ENCODE data around the gene NISCH. TPM values are rescaled to one million over a fixed set of nuclear protein-coding genes. Genes with fewer than 3 reads are reported as not detected.

NISCH gene
- total RNA-seq, 3 donors from 2014 or later, result 67.7 to 119 (median 108) TPM

DNA sequence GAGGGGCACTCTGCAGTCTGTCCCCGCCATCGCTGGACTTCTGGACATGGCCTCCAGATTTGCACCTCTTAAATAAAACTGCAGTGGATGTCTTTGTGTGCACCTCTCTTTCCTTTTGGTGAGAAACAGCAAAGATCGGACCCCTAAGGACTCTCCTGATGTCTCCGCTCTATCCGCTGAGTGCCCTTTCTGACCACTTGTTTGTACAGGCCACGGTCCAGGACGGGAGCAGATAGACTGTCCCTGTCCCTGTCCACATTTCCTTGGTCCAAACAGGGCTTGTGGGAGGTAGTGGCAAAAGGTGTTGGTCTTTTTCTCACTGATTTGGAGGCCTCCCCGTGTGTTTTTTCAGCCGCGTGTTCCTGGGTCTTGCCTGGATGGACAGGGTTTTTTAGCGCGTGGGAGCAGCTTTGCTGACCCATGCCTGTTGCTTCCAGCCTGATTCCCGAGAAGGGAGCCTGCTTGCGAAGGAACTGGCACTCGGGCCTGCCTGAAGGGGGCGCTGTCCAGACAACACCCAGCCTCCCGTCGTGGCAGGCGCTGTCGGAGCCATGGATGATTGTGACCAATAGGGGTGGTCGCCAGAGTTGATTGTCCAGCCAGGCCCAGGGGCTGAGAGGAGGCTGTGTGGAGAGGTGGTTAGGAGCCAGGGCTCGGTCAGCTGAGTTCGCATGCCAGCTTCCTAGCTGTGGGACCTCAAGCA is 26.6 kb downstream of the NISCH start:
- intact Hi-C loops (cut with DNase I; ENCODE audit: low total_unique reads), result no loop called here
- Histone ChIP-seq H3K36me3 (peaks cover 27% of the 10 kb centered on the region), H3K4me3 (no peak overlapping the region), H3K27ac (peak overlapping the region in 1 of 2 donors; percentile 81), H3K4me1 (peaks cover 5 to 13% of the 10 kb centered on the region in 2 donors), H3K9me3 (no peaks in the 10 kb centered on the region), H3K27me3 (no peaks in the 10 kb centered on the region)
- TF ChIP-seq POLR2A (IDR thresholded peaks at IDR 0.05) (no peak), POLR2AphosphoS5 (IDR thresholded peaks at IDR 0.05) (no peak)
- TF ChIP-seq, protein P1, sequence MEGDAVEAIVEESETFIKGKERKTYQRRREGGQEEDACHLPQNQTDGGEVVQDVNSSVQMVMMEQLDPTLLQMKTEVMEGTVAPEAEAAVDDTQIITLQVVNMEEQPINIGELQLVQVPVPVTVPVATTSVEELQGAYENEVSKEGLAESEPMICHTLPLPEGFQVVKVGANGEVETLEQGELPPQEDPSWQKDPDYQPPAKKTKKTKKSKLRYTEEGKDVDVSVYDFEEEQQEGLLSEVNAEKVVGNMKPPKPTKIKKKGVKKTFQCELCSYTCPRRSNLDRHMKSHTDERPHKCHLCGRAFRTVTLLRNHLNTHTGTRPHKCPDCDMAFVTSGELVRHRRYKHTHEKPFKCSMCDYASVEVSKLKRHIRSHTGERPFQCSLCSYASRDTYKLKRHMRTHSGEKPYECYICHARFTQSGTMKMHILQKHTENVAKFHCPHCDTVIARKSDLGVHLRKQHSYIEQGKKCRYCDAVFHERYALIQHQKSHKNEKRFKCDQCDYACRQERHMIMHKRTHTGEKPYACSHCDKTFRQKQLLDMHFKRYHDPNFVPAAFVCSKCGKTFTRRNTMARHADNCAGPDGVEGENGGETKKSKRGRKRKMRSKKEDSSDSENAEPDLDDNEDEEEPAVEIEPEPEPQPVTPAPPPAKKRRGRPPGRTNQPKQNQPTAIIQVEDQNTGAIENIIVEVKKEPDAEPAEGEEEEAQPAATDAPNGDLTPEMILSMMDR (IDR thresholded peaks at IDR 0.05), result no peak
- DNase-seq (ENCODE audit: low spot score in 2 of 2), result no peak

DNA sequence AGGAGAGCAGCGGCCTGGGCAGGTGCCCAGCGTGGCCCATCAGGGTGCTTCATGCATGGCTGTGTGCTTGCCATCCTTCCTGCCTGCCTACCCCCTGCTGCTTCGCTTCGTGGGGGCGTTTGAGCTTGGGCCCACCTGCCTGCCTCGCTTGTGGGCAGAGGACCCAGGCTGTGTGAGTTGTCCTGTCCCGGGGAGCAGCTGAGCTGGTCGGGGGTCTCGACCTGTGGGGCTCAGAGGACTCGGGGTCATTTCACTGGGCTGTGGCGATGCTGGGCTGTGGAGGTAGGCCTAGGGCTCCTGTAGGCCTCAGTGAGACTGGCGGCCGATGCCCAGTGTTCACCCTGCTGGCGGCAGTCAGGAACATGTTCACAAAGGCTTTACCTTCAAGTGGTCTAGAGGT is 27.7 kb downstream of the NISCH start:
- Histone ChIP-seq H3K4me1 (peaks cover 5 to 13% of the 10 kb centered on the region in 2 donors), H3K27me3 (no peaks in the 10 kb centered on the region), H3K9me3 (no peaks in the 10 kb centered on the region), H3K27ac (peak overlapping the region; percentile 67 to 81), H3K4me3 (no peak overlapping the region), H3K36me3 (peaks cover 23% of the 10 kb centered on the region)
- DNase-seq (ENCODE audit: low spot score in 2 of 2), result no peak
- TF ChIP-seq, protein P1 (IDR thresholded peaks at IDR 0.05), result no peak
- TF ChIP-seq POLR2A (IDR thresholded peaks at IDR 0.05) (no peak), POLR2AphosphoS5 (IDR thresholded peaks at IDR 0.05) (no peak)
- intact Hi-C loops (cut with DNase I; ENCODE audit: low total_unique reads), result no loop called here

DNA sequence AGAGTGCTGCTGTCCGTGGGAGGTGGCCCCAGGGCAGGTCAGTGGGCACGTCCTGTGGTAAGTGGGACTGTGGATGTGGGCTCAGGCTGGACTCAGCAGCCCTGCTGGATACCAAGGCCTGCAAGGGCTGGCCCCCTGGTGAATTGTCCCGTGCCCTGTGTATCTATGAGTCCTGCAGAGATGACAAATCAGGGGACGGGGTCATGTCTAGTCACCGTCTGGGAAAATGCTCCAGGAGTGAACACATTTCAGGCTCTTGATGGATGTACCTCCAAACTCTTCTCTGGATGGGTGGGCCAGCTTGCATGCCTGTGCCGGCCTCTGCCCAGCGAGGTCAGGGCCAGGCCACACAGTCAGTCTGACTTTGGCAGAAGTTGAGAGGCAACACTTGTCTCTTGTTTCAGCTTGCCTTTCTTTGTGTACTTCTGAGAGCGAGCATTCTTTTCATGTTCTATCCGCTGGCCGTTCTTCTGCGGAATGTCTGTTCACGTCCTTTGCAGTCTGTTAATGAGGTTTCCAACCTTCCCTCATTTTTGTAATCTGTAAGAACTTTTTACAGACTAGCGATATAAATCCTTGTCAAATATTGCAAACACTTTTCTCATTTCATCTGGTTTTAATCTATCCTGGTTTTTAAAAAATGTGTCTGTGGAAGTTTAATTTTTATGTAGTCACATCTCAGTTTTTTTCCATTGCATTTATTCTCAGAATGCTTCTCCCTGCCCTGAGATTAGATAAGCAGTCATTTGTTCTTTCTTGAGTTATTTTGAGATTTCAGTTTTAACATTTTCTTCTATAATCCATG is 28.4 kb downstream of the NISCH start:
- Histone ChIP-seq H3K9me3 (no peaks in the 10 kb centered on the region), H3K4me3 (peak overlapping the region in 1 of 3 donors; percentile 15), H3K36me3 (peaks cover 24% of the 10 kb centered on the region), H3K4me1 (peaks cover 5 to 13% of the 10 kb centered on the region in 2 donors), H3K27ac (peak overlapping the region; percentile 68 to 92), H3K27me3 (no peaks in the 10 kb centered on the region)
- peak in 1 of 2 donors; percentile 64 for DNase-seq (ENCODE audit: low spot score in 2 of 2)
- intact Hi-C loops (cut with DNase I; ENCODE audit: low total_unique reads), result no loop called here
- TF ChIP-seq, protein P1 (IDR thresholded peaks at IDR 0.05), result no peak
- peak; percentile 38 to 58 (median 42) for TF ChIP-seq POLR2AphosphoS5 (IDR thresholded peaks at IDR 0.05)

DNA sequence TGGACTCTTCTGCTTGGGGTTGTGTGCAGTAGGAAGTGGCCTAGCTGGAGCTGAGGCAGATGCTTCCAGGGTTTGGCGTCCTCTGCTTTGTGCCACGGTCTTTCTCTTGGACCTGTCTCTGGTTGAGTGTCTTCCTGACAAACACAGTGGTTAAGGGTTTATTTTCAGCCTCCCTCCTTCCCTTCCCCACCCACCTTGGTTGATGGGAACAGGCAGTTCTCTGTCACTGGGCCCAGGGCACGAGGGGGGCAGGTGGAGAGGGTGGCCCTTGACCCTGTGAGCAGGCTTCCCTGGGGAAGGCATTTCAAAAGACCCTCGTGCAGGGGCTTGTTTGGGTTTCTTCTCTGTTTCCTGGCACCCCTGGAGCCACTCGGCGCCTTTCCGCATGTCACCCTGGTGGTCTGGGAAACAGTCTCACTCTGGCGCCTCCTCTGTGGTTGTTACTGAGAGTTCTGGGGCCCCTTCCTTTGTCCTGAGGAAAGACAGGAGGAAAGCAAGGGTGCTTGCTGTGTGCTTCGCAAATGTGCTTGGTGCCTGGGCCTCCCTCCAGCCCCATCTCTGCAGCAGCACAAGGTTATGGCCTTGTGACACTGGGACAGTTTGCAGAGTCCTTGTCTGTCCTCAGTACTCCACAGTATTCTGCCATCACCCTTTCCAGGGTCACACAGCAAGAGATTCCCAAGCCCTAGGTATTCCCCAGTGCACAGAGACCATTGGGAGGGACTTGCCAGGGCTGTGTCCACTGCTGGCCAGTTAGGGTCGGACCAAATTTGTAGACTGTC is 29.5 kb downstream of the NISCH start:
- Histone ChIP-seq H3K36me3 (peaks cover 25% of the 10 kb centered on the region), H3K9me3 (no peaks in the 10 kb centered on the region), H3K27me3 (no peaks in the 10 kb centered on the region), H3K27ac (peak overlapping the region; percentile 68 to 92), H3K4me1 (peaks cover 5 to 13% of the 10 kb centered on the region in 2 donors), H3K4me3 (peak overlapping the region in 1 of 3 donors; percentile 15)
- TF ChIP-seq, protein P1 (IDR thresholded peaks at IDR 0.05), result no peak
- TF ChIP-seq POLR2AphosphoS5 (IDR thresholded peaks at IDR 0.05), result no peak
- TF ChIP-seq POLR2A (IDR thresholded peaks at IDR 0.05), result no peak
- no peak for DNase-seq (ENCODE audit: low spot score in 2 of 2)
- intact Hi-C loops (cut with DNase I; ENCODE audit: low total_unique reads), result no loop called here

Data from breast epithelium (tissue), 4 donors.